Lower leg skin (tissue), 4 donors: ENCODE measurements around the gene SAMD3. TPM values are rescaled to one million over a fixed set of nuclear protein-coding genes. Genes with fewer than 3 reads are reported as not detected.
"Not testable (repeated sequence)": the region's sequence is repeated elsewhere in the genome, so short reads cannot be mapped to it uniquely, and the experiment has no call there.

ENCODE experiments used
- DNase-seq, 2 donors: peaks; one replicate each; pipeline ENCODE4 v3.0.0-alpha.2; 2019; ENCODE audit warnings: low spot score in 2 of 2
- H3K4me3 ChIP-seq: fragments of 200-600 bp; sonication (generic); 2 replicates; pipeline ENCODE4 v1.5.1; 2017; ENCODE audit warnings: mild to moderate bottlenecking, low read depth; ENCODE audit not compliant: poor library complexity, severe bottlenecking
- POLR2A ChIP-seq, 2 donors: fragments of 450-650 bp; IDR thresholded peaks; one replicate each; pipeline ENCODE4 v1.6.1; 2016 to 2017; ENCODE audit warnings: antibody characterized with exemption in 2 of 2, mild to moderate bottlenecking in 1 of 2, moderate library complexity in 1 of 2
- WGBS, 2 donors: methylation state at CpG; one replicate each; pipeline ENCODE4 v1.1.5; 2018; 5-methylcytosine and 5-hydroxymethylcytosine counted together
- intact Hi-C: fragments of 100-400 bp; cut with DNase I; formaldehyde crosslinking; loops from one replicate; pipeline ENCODE4 v1.15.0; 2023; ENCODE audit warnings: low total_unique reads
- total RNA-seq, 4 donors: library from RNA; depleted of rRNA; stranded (reverse); fragments of >200 nt; gene quantifications; one replicate each; pipeline ENCODE4 v1.1.0, GENCODE V29; 2016
- TF ChIP-seq, protein P1 (sequence below), 3 donors: fragments of 450-650 bp; IDR thresholded peaks; one replicate each; pipeline ENCODE4 v1.5.1; 2016; ENCODE audit warnings: antibody characterized with exemption in 3 of 3, mild to moderate bottlenecking in 3 of 3, moderate library complexity in 2 of 3

SAMD3 gene
- total RNA-seq, 4 donors from 2014 or later, result not detected

DNA sequence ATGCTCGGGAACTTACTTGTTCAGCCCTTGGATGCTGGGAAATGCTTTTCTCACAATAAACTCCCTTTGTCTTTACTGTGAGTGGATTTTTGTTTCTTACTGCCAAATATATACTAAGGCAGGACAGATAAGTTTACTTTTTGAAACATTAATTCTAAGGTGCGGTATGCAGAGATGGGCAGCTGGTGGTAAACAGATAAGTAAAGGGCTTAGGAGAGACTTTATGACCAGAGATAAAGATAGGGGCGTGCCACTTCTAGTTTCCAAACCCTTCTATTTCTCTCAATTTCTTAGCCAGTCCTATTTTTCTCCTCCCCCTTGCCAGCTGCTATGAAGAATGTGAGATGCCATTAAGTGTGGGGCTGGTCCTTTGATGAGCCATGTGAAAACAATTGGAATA is 16.3 kb downstream of the SAMD3 start:
- no peak for TF ChIP-seq POLR2A (IDR thresholded peaks at IDR 0.05)
- TF ChIP-seq, protein P1, sequence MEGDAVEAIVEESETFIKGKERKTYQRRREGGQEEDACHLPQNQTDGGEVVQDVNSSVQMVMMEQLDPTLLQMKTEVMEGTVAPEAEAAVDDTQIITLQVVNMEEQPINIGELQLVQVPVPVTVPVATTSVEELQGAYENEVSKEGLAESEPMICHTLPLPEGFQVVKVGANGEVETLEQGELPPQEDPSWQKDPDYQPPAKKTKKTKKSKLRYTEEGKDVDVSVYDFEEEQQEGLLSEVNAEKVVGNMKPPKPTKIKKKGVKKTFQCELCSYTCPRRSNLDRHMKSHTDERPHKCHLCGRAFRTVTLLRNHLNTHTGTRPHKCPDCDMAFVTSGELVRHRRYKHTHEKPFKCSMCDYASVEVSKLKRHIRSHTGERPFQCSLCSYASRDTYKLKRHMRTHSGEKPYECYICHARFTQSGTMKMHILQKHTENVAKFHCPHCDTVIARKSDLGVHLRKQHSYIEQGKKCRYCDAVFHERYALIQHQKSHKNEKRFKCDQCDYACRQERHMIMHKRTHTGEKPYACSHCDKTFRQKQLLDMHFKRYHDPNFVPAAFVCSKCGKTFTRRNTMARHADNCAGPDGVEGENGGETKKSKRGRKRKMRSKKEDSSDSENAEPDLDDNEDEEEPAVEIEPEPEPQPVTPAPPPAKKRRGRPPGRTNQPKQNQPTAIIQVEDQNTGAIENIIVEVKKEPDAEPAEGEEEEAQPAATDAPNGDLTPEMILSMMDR (IDR thresholded peaks at IDR 0.05), result no peak
- intact Hi-C loops, result no loop called here
- WGBS, 2 donors, result 88 to 91% methylated on average over 3 of the region's 3 CpGs
- no peak overlapping the region for H3K4me3 ChIP-seq
- no peak for DNase-seq

DNA sequence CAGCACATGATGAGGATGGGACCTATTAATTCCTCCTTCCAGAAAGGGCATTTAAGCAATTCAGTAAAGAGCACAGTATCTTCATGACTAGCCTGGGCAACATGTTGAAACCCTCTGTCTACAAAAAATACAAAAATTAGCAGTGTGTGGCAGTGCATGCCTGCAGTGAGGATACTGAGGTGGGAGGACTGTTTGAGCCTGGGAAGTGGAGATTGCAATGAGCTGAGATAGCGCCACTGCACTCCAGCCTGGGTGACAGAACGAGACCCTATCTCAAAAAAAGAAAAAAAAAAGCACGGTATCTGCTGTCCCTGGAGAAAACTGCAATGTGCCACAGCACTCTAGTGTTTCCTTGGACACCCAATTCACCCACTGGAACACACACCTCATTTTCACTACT is 18.4 kb downstream of the SAMD3 start:
- WGBS, 2 donors, result 59 to 91% methylated on average over 3 of the region's 3 CpGs
- TF ChIP-seq POLR2A (IDR thresholded peaks at IDR 0.05), result no peak
- TF ChIP-seq, protein P1 (IDR thresholded peaks at IDR 0.05), result no peak
- intact Hi-C loops, result no loop called here

DNA sequence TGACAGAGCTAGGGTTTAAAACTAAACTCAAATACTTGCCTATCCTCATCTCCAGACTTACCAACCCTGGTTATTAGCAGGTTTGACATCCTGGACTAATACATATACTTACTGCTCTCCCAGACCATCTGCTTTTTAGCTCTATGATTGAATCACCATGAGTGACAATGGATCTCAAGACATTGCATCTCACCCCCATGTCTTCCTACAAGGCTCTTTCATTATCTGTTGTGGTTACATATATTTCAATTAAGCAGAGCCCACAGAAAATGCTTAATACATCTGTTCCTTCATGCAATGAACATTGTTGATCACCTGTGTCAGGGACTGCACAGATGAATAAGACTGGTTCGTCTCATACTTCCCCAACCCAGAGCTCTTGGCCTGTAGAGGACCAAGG is 19.4 kb downstream of the SAMD3 start:
- DNase-seq, result no peak
- intact Hi-C loops, result no loop called here
- TF ChIP-seq, protein P1 (IDR thresholded peaks at IDR 0.05), result no peak
- TF ChIP-seq POLR2A (IDR thresholded peaks at IDR 0.05), result no peak
- WGBS, 2 donors, result 94 to 96% methylated on average over 1 of the region's 1 CpG
- H3K4me3 ChIP-seq, result no peak overlapping the region

More for the DNA sequence above, 18.4 kb downstream of the SAMD3 start:
- H3K4me3 ChIP-seq, result no peak overlapping the region
- DNase-seq, result no peak

DNA sequence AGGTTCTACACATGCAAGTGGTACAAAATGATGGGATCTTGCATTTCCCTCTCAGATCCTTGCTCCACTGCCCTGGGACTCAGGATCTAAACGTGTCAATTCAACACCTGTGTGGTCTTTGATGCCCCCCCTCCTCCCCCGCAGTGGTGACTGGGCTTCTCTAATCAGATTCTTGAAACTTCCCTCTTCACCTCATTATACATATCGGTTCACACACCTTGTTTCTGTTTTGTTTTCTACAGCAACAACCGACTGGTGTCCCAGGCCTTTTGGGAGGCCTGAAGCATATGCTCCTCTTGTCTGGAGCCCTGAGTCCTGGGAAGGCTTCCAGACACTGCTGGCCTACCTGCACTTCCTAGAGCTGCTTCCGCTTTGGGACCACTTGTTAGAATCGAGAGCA is 20.0 kb downstream of the SAMD3 start:
- WGBS, 2 donors, result 70 to 74% methylated on average over 6 of the region's 6 CpGs
- intact Hi-C loops, result no loop called here
- TF ChIP-seq, protein P1 (IDR thresholded peaks at IDR 0.05), result no peak
- no peak for TF ChIP-seq POLR2A (IDR thresholded peaks at IDR 0.05)

DNA sequence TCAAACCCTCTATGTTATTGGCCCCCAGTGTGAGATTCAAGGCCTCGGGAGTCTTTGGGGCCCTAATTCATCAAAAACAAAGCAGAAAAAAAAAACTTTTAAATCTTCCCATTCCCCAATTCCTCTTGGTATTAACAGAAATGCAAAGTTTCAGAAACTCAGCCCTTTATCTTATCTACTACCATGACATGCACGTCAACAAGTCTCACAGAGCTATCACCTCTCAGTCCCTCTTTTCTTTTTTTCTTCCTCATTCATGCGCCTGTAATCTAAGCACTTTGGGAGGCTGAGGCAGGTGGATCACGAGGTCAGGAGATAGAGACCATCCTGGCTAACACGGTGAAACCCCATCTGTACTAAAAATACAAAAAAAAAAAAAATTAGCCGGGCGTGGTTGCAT is 22.7 kb downstream of the SAMD3 start:
- intact Hi-C loops, result no loop called here
- no peak for DNase-seq
- H3K4me3 ChIP-seq, result no peak overlapping the region
- 82 to 85% methylated on average over 7 of the region's 7 CpGs for WGBS, 2 donors
- TF ChIP-seq POLR2A (IDR thresholded peaks at IDR 0.05), result no peak
- TF ChIP-seq, protein P1 (IDR thresholded peaks at IDR 0.05), result no peak

More for the DNA sequence above, 20.0 kb downstream of the SAMD3 start:
- DNase-seq, result no peak
- H3K4me3 ChIP-seq, result no peak overlapping the region

DNA sequence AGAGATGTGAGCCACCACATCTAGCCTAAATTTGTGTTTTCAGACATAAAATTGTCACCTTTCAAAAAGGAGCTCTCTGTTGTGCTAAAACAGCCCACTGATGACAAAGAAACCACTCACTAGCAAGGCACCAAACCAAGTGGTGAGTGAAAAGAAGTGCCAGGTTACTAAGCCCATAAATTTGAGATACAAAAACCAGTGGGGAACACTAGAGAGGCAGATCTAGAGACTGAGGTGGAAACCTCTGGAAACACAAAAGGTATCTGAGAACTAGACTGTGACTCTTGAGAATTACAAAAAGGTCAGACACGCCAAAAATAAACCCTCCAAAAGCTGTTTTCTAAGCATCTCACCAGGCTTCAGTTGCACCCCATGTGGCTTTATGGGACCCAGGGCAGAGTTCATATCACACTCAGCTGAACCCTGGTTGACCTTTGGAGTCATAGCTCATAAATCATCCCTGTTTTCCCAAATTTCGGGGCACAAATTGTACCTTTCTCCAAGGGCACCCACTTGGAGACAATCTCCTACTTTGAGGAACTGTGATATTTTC is 24.2 kb downstream of the SAMD3 start:
- DNase-seq, result no peak
- TF ChIP-seq POLR2A (IDR thresholded peaks at IDR 0.05), result no peak
- TF ChIP-seq, protein P1 (IDR thresholded peaks at IDR 0.05), result no peak
- no peak overlapping the region for H3K4me3 ChIP-seq
- intact Hi-C loops, result no loop called here
- 81 to 83% methylated on average over 2 of the region's 2 CpGs for WGBS, 2 donors

DNA sequence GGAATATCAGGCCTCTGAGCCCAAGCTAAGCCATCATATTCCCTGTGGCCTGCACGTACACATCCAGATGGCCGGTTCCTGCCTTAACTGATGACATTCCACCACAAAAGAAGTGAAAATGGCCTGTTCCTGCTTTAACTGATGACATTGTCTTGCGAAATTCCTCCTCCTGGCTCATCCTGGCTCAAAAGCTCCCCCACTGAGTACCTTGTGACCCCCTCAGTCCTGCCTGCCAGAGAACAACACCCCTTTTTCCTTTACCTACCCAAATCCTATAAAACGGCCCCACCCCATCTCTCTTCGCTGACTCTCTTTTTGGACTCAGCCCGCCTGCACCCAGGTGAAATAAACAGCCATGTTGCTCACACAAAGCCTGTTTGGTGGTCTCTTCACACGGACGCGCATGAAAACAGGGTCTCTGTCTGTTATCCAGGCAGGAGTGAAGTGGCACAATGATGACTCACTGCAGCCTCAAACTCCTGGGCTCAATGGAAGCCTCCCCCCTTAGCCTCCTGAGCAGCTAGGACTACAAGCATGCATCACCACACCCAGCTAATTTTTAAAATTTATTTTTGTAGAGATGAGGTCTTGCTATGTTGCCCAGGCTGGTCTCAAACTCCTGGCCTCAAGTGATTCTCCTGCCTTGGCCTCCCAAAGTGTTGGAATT is 24.8 kb downstream of the SAMD3 start:
- DNase-seq, intact Hi-C loops, H3K4me3 ChIP-seq: not testable (repeated sequence)
- 91 to 95% methylated on average over 9 of the region's 9 CpGs for WGBS, 2 donors

DNA sequence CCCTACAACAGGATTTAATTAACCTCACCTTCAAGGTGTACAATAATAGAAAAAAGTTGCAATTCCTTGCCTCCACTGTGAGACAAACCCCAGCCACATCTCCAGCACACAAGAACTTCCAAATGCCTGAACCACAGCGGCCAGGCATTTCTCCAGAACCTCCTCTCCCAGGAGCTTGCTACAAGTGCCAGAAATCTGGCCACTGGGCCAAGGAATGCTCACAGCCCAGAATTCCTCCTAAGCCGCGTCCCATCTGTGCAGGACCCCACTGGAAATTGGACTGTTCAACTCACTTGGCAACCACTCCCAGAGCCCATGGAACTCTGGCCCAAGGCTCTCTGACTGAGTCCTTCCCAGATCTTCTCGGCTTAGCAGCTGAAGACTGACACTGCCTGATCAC is 28.3 kb downstream of the SAMD3 start:
- WGBS, 2 donors, result 57 to 58% methylated on average over 4 of the region's 4 CpGs
- DNase-seq, intact Hi-C loops: not testable (repeated sequence)

More for the DNA sequence above, 28.3 kb downstream of the SAMD3 start:
- H3K4me3 ChIP-seq, result not testable (repeated sequence)
